Smooth muscle cell (in vitro differentiated cells): ENCODE measurements around the gene SNF8. TPM values are rescaled to one million over a fixed set of nuclear protein-coding genes. Genes with fewer than 3 reads are reported as not detected.

Experiments
- DNase-seq: peaks from one replicate; lab custom pipeline; 2025; ENCODE audit not compliant: unreplicated experiment; lab: John Stamatoyannopoulos, UW
- H2AFZ ChIP-seq: fragments of 200-600 bp; sonication (generic); 2 replicates; pipeline ENCODE4 v1.6.0; 2016; ENCODE audit warnings: antibody characterized with exemption, low read depth, mild to moderate bottlenecking
- H3F3A ChIP-seq: fragments of 200-600 bp; sonication (generic); 2 replicates; pipeline ENCODE4 v1.6.0; 2017; ENCODE audit warnings: antibody characterized with exemption, low read depth
- H3K27ac ChIP-seq: fragments of 200-600 bp; sonication (generic); 2 replicates; pipeline ENCODE4 v1.5.1; 2016; ENCODE audit warnings: low read depth, mild to moderate bottlenecking
- H3K27me3 ChIP-seq: fragments of 200-600 bp; sonication (generic); 2 replicates; pipeline ENCODE4 v1.6.1; 2016; ENCODE audit warnings: low read depth, mild to moderate bottlenecking
- H3K36me3 ChIP-seq: fragments of 200-600 bp; sonication (generic); 2 replicates; pipeline ENCODE4 v1.5.1; 2016; ENCODE audit warnings: low read depth
- H3K4me1 ChIP-seq: fragments of 200-600 bp; sonication (generic); 2 replicates; pipeline ENCODE4 v1.5.1; 2016; ENCODE audit warnings: low read depth
- H3K4me2 ChIP-seq: fragments of 200-600 bp; sonication (generic); 2 replicates; pipeline ENCODE4 v1.6.0; 2016; ENCODE audit warnings: mild to moderate bottlenecking
- H3K4me3 ChIP-seq: fragments of 200-600 bp; sonication (generic); 2 replicates; pipeline ENCODE4 v1.5.1; 2016; ENCODE audit warnings: mild to moderate bottlenecking
- H3K79me2 ChIP-seq: fragments of 200-600 bp; sonication (generic); 2 replicates; pipeline ENCODE4 v1.6.0; 2016; ENCODE audit warnings: low read depth, mild to moderate bottlenecking
- H3K9ac ChIP-seq: fragments of 200-600 bp; sonication (generic); 2 replicates; pipeline ENCODE4 v1.6.0; 2016; ENCODE audit warnings: low read depth
- H3K9me3 ChIP-seq: fragments of 200-600 bp; sonication (generic); replicated peaks from 2 replicates; pipeline ENCODE4 v1.5.1; 2016; ENCODE audit warnings: low read depth
- H4K20me1 ChIP-seq: fragments of 200-600 bp; sonication (generic); 2 replicates; pipeline ENCODE4 v1.6.0; 2016; ENCODE audit warnings: low read depth
- CTCF ChIP-seq: fragments of 200-600 bp; sonication (generic); IDR thresholded peaks from 2 replicates; pipeline ENCODE4 v1.5.1; 2017; ENCODE audit warnings: borderline replicate concordance, mild to moderate bottlenecking, antibody characterized with exemption; ENCODE audit not compliant: insufficient read depth, poor library complexity, severe bottlenecking
- WGBS: methylation state at CpG from one replicate; pipeline ENCODE4 v1.1.7; 2016; ENCODE audit warnings: low lambda C conversion rate; 5-methylcytosine and 5-hydroxymethylcytosine counted together
- polyA plus RNA-seq: library from polyadenylated mRNA; unstranded; fragments of >200 nt; fragmentation: Nextera tagmentation; extraction: Ambion mirVana; gene quantifications from 2 replicates; pipeline ENCODE4 v1.2.1, GENCODE V29; 2016
- small RNA-seq: library from RNA; depleted of rRNA; stranded (forward); fragments of <200 nt; gene quantifications from one replicate; pipeline ENCODE3, GENCODE V24; 2014
- total RNA-seq: library from RNA; depleted of rRNA; stranded (reverse); fragments of >200 nt; gene quantifications from 2 replicates; pipeline ENCODE4 v1.2.3, GENCODE V29; 2014

The SNF8 gene
- total and polyA plus RNA-seq, 2 experiments from 2014 or later, result 69.6 to 260 TPM

DNA sequence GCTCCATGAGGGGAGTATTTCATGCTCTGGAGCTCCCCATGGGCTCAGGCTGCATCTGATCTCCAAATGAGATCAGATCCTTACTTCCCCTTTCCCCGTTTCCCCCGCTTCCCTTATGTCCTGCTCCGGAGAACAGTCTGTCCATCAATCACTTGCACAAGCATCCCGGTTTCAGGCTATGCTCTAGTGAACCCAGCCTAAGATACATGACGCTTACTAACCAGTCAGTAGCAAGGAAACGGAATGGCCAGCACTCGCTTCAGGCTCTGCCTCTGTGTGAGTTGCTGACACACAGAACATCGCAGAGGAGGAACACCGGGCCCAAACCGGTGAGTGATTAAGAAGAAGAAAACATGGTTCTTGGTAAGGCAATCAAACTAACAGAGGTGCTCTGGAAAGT is 61.5 kb downstream of the SNF8 start:
- Histone ChIP-seq H2AFZ (no peak overlapping the region), H3K36me3 (no peaks in the 10 kb centered on the region)
- WGBS, result 86% methylated on average over 10 of the region's 10 CpGs

DNA sequence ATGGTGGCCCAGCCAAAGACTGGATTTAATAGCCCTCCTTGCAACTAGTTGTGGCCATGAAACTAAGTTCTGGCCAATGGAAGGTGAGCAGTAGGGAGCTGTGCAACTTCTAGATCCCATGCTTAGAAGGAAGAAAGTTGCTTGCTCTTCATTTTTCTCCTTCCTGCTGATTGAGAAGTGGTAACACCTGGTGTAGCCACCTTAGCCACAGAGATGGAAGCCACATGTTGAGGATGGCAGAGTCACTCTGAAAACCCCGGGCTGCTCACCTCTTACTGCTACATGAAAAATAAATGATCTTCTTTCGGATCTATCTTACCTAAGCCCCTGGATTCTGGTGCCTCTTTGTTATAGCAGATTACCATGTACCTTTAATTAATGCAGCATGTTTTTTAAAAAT is 62.4 kb downstream of the SNF8 start:
- no peak for TF ChIP-seq CTCF
- Histone ChIP-seq H3K27ac (no peak overlapping the region), H3K9ac (no peak overlapping the region), H3K4me1 (no peaks in the 10 kb centered on the region), H3F3A (no peaks in the 10 kb centered on the region), H3K79me2 (no peaks in the 10 kb centered on the region), H3K27me3 (no peaks in the 10 kb centered on the region), H3K4me3 (no peak overlapping the region), H4K20me1 (no peaks in the 10 kb centered on the region), H3K4me2 (no peak overlapping the region), H3K9me3 (no peaks in the 10 kb centered on the region), H3K36me3 (no peaks in the 10 kb centered on the region), H2AFZ (no peak overlapping the region)
- no peak for DNase-seq
- 95% methylated on average over 2 of the region's 2 CpGs for WGBS

More for the DNA sequence above, 61.5 kb downstream of the SNF8 start:
- no peaks in the 10 kb centered on the region for H3K9me3 ChIP-seq
- H3K27ac ChIP-seq, result no peak overlapping the region
- H3K79me2 ChIP-seq, result no peaks in the 10 kb centered on the region
- no peak overlapping the region for H3K4me2 ChIP-seq
- H3F3A ChIP-seq, result no peaks in the 10 kb centered on the region
- H3K27me3 ChIP-seq, result no peaks in the 10 kb centered on the region
- no peak for TF ChIP-seq CTCF
- no peaks in the 10 kb centered on the region for H3K4me1 ChIP-seq
- H3K9ac ChIP-seq, result no peak overlapping the region
- no peak overlapping the region for H3K4me3 ChIP-seq
- DNase-seq, result no peak
- H4K20me1 ChIP-seq, result no peaks in the 10 kb centered on the region

Small RNA genes lying within 50 kb of the gene (small RNA-seq; reads per million reads assigned to genes)
- gene AC068531.1, result not detected
- gene RF00263, result not detected
- gene RF01210, result not detected
- gene RNU1-42P, result not detected

Other genes starting within 250 kb of the SNF8 start
- not detected in 2 replicates for gene PRAC1, start 222.3 kb downstream of the SNF8 start, total RNA-seq
- gene PRAC1, start 222.3 kb downstream of the SNF8 start, polyA plus RNA-seq, result 2.4 and 6.5 TPM in 2 replicates
- gene PRAC2, start 221.7 kb downstream of the SNF8 start, total RNA-seq, result 3.5 and 8.4 TPM in 2 replicates
- gene PRAC2, start 221.7 kb downstream of the SNF8 start, polyA plus RNA-seq, result 6.8 and 7.8 TPM in 2 replicates
- 3.3 and 4.8 TPM in 2 replicates for gene HOXB13, start 216.1 kb downstream of the SNF8 start, total RNA-seq
- 4.4 and 5.4 TPM in 2 replicates for gene HOXB13, start 216.1 kb downstream of the SNF8 start, polyA plus RNA-seq
- gene TTLL6, start 127.6 kb downstream of the SNF8 start, total RNA-seq, result 0.27 TPM in 1 of 2 replicates, not detected in the other
- gene TTLL6, start 127.6 kb downstream of the SNF8 start, polyA plus RNA-seq, result 0.41 TPM in 1 of 2 replicates, not detected in the other
- 37.8 and 52.5 TPM in 2 replicates for gene CALCOCO2, start 113.8 kb downstream of the SNF8 start, total RNA-seq
- gene CALCOCO2, start 113.8 kb downstream of the SNF8 start, polyA plus RNA-seq, result 50.6 and 55.7 TPM in 2 replicates
- 119 and 131 TPM in 2 replicates for gene ATP5MC1, start 52.1 kb downstream of the SNF8 start, total RNA-seq
- 229 and 232 TPM in 2 replicates for gene ATP5MC1, start 52.1 kb downstream of the SNF8 start, polyA plus RNA-seq
- gene UBE2Z, start 36.4 kb downstream of the SNF8 start, total RNA-seq, result 67.5 and 82.5 TPM in 2 replicates
- gene UBE2Z, start 36.4 kb downstream of the SNF8 start, polyA plus RNA-seq, result 73.2 and 74.3 TPM in 2 replicates
- gene GIP, start 23.8 kb upstream of the SNF8 start, total RNA-seq, result not detected in 2 replicates
- gene GIP, start 23.8 kb upstream of the SNF8 start, polyA plus RNA-seq, result 1.6 and 1.9 TPM in 2 replicates
- gene IGF2BP1, start 52.5 kb upstream of the SNF8 start, total RNA-seq, result 51.0 and 54.6 TPM in 2 replicates
- gene IGF2BP1, start 52.5 kb upstream of the SNF8 start, polyA plus RNA-seq, result 49.7 and 51.4 TPM in 2 replicates
- gene B4GALNT2, start 187.9 kb upstream of the SNF8 start, total RNA-seq, result 0.13 and 0.49 TPM in 2 replicates
- 0.11 and 0.31 TPM in 2 replicates for gene B4GALNT2, start 187.9 kb upstream of the SNF8 start, polyA plus RNA-seq